Measurements from ENCODE around the gene LPAR2.

DNA sequence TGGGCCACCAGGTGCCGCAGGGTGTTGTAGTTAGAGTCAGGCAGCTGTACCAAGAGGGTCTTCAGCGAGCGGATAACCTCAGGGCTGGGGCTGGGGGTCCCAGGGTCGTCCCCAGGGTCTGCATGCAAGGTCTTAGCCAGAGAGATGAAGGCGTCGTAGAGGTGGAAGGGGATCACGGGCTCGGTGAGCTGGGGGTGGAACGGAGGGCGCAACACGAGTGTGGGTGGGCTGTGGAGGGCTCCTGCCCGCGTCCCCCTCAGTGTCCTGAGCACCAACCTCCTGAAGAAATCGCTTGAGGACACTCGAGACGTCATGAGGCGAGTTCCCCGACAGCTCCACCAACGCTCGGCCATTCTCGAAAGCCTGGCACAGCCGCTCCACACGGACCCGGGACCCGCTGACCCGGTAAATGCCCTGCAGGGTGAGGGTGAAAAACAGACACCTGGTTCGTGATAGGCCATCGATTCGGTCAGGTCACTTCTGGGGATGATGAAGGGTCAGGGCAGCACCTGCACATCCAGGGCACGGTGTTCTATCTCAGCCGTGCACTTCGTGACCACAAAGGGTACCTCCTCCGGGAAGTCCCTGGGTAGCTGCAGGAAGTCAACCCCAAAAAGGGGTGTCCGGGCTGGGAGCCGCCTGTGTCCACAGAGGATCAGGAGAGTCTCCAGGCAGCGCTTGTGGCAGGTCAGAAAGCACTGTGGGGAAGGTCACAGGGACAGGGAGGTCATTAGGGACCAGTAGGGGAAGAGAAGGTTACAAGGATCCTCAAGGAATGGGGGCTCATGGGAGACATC lies 6.7 kb upstream of the LPAR2 start:
- TF ChIP-seq, protein P1, sequence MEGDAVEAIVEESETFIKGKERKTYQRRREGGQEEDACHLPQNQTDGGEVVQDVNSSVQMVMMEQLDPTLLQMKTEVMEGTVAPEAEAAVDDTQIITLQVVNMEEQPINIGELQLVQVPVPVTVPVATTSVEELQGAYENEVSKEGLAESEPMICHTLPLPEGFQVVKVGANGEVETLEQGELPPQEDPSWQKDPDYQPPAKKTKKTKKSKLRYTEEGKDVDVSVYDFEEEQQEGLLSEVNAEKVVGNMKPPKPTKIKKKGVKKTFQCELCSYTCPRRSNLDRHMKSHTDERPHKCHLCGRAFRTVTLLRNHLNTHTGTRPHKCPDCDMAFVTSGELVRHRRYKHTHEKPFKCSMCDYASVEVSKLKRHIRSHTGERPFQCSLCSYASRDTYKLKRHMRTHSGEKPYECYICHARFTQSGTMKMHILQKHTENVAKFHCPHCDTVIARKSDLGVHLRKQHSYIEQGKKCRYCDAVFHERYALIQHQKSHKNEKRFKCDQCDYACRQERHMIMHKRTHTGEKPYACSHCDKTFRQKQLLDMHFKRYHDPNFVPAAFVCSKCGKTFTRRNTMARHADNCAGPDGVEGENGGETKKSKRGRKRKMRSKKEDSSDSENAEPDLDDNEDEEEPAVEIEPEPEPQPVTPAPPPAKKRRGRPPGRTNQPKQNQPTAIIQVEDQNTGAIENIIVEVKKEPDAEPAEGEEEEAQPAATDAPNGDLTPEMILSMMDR (IDR thresholded peaks at IDR 0.05; ENCODE audit: insufficient read depth, low read length, poor library complexity, severe bottlenecking), result no peak
- no peak for TF ChIP-seq EZH2phosphoT487 (conservative IDR thresholded peaks at IDR 0.05; ENCODE audit: low read length)
